Activated CD8-positive, alpha-beta T cell treated with anti-CD3 and anti-CD28 coated beads for 36 hours (primary cell): ENCODE results near the gene GPC5. TPM values are rescaled to one million over a fixed set of nuclear protein-coding genes. Genes with fewer than 3 reads are reported as not detected.

Experiments used
- ATAC-seq: fragments of 200-7000 bp; cut with Tn5 transposase; one replicate; pipeline ENCODE4 v1.10.0; 2021; ENCODE audit warnings: mild to moderate bottlenecking, moderate library complexity
- CTCF ChIA-PET: fragments of 350-600 bp; sonication (Branson Sonifier 250); formaldehyde crosslinking; loops from one replicate; lab custom pipeline; 2021; ENCODE audit warnings: antibody characterized with exemption; lab: Charles Lee
- POLR2A ChIA-PET: fragments of 350-600 bp; sonication (Branson Sonifier 250); formaldehyde crosslinking; loops from one replicate; lab custom pipeline; 2021; ENCODE audit warnings: antibody characterized with exemption; lab: Charles Lee
- DNase-seq: peaks from one replicate; pipeline ENCODE4 v3.0.0-alpha.2; 2020
- H3K27ac Mint-ChIP-seq: one replicate; pipeline ENCODE4 v1.8.0; 2021; ENCODE audit warnings: mild to moderate bottlenecking, mixed read lengths
- H3K27me3 Mint-ChIP-seq: one replicate; pipeline ENCODE4 v1.8.0; 2021; ENCODE audit warnings: mixed read lengths
- H3K36me3 Mint-ChIP-seq: one replicate; pipeline ENCODE4 v1.8.0; 2021; ENCODE audit warnings: low read depth, mixed read lengths
- H3K4me1 Mint-ChIP-seq: one replicate; pipeline ENCODE4 v1.8.0; 2021; ENCODE audit warnings: low read depth, mixed read lengths
- H3K4me3 Mint-ChIP-seq: one replicate; pipeline ENCODE4 v1.8.0; 2021; ENCODE audit warnings: mild to moderate bottlenecking, moderate library complexity, mixed read lengths
- H3K9me3 Mint-ChIP-seq: one replicate; pipeline ENCODE4 v1.8.0; 2021; ENCODE audit warnings: mixed read lengths
- intact Hi-C: fragments of 100-400 bp; cut with micrococcal nuclease; formaldehyde crosslinking; loops from one replicate; pipeline ENCODE4 v1.10.0; 2022
- total RNA-seq, 2 experiments: library from RNA; stranded (reverse); gene quantifications; one replicate each; pipeline ENCODE4 v1.2.3, GENCODE V29; 2021
- TF ChIP-seq, protein P1 (sequence below): fragments of 200-600 bp; IDR thresholded peaks from one replicate; pipeline ENCODE4 v1.8.0; 2022; ENCODE audit warnings: antibody characterized with exemption, mild to moderate bottlenecking

Gene GPC5
- total RNA-seq, 2 experiments from 2014 or later: 0.13 to 0.14 TPM

DNA sequence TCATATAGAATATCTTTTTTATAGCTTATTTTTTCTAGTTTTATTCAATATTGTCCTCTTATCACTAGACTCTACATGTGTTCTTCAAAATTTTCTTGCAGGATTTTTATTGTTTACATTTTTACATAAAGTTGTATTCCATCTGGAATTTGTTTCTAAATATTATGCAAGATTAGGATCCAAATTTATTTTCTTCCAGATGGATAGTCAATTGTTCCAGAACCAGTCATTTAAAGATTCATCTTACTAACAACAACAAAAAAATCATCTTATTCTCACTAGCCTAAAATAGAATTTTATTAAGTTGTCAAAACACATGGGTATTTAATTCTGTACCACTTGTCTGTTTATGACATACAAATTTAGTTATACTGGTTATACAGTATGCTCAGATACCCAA is 1437.8 kb downstream of the GPC5 start:
- TF ChIP-seq, protein P1, sequence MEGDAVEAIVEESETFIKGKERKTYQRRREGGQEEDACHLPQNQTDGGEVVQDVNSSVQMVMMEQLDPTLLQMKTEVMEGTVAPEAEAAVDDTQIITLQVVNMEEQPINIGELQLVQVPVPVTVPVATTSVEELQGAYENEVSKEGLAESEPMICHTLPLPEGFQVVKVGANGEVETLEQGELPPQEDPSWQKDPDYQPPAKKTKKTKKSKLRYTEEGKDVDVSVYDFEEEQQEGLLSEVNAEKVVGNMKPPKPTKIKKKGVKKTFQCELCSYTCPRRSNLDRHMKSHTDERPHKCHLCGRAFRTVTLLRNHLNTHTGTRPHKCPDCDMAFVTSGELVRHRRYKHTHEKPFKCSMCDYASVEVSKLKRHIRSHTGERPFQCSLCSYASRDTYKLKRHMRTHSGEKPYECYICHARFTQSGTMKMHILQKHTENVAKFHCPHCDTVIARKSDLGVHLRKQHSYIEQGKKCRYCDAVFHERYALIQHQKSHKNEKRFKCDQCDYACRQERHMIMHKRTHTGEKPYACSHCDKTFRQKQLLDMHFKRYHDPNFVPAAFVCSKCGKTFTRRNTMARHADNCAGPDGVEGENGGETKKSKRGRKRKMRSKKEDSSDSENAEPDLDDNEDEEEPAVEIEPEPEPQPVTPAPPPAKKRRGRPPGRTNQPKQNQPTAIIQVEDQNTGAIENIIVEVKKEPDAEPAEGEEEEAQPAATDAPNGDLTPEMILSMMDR: no peak
- ATAC-seq (no peak), DNase-seq (no peak)
- ChIA-PET POLR2A (no interaction called here), CTCF (no interaction called here)
- intact Hi-C loops: no loop called here
- Mint-ChIP-seq H3K27ac (no peak overlapping the region), H3K27me3 (no peaks in the 10 kb centered on the region), H3K36me3 (no peaks in the 10 kb centered on the region), H3K4me3 (no peak overlapping the region), H3K4me1 (no peaks in the 10 kb centered on the region), H3K9me3 (peaks cover 5% of the 10 kb centered on the region)

DNA sequence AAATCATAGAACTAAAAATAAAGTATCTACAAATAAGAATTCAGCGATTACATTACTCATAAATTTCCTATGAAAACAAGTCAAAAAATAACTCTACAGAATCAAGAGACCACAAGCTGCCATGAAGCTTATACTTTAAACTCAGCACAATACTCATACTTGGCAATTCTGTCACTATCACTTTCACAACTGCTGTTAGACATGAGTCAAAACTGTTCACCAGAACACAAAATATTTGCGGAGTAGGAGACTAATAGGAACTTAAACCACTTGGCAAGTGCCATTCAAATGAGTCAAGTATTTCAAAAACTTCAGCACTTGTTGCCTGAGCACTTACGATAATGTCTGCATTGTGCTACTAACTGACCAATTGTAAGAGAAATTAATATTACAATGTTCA is 1440.4 kb downstream of the GPC5 start:
- H3K27me3 Mint-ChIP-seq: no peaks in the 10 kb centered on the region
- ATAC-seq (no peak), DNase-seq (no peak)
- ChIA-PET CTCF (no interaction called here), POLR2A (no interaction called here)
- peaks cover 3% of the 10 kb centered on the region for H3K9me3 Mint-ChIP-seq
- no peak overlapping the region for H3K4me3 Mint-ChIP-seq
- intact Hi-C loops: no loop called here
- no peak overlapping the region for H3K27ac Mint-ChIP-seq
- no peaks in the 10 kb centered on the region for H3K4me1 Mint-ChIP-seq
- no peaks in the 10 kb centered on the region for H3K36me3 Mint-ChIP-seq
- TF ChIP-seq, protein P1: no peak

DNA sequence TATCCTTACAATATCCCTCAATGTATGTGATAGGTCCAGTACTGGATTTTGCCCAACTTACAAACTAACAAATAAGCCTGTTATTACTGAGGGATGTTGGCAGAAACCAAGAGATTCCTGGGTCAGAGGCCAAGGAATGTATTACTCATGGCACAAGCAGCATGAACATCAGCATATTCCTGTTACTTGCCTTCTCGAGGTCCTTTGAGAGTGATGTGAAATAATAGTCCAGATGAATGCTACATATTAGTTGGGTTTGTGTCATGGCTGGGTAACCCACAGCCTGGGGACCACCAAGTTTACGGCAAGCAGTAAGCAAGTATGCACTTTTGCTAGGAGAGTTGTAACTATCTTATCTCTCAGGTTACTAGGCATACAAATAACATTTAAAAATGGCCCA is 1443.7 kb downstream of the GPC5 start:
- Mint-ChIP-seq H3K36me3 (no peaks in the 10 kb centered on the region), H3K9me3 (peaks cover under 1% of the 10 kb centered on the region), H3K4me3 (no peak overlapping the region), H3K4me1 (no peaks in the 10 kb centered on the region), H3K27me3 (no peaks in the 10 kb centered on the region), H3K27ac (no peak overlapping the region)
- no peak for DNase-seq
- no peak for ATAC-seq
- intact Hi-C loops: no loop called here
- POLR2A ChIA-PET: no interaction called here
- CTCF ChIA-PET: no interaction called here
- TF ChIP-seq, protein P1: no peak

DNA sequence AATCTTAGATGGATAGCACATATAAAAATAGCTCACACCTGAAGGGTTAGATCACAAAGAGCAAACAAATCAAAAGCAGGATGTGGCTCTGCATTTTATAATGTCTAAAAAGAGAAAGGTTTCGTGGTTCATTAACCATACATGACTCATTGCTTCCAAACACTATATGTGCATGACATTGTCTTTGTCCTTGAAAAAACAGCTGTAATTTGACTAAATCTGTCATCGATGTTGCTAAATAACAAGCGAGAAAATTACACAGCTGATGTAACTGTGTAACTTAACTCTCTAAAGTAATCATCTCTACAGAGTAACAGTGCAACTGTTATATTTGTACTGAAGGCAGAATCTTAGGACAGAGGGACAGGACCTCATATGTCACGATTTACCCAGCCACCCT is 1445.1 kb downstream of the GPC5 start:
- Mint-ChIP-seq H3K9me3 (no peaks in the 10 kb centered on the region), H3K27ac (no peak overlapping the region), H3K36me3 (no peaks in the 10 kb centered on the region), H3K4me3 (no peak overlapping the region), H3K4me1 (no peaks in the 10 kb centered on the region), H3K27me3 (no peaks in the 10 kb centered on the region)
- TF ChIP-seq, protein P1: no peak
- intact Hi-C loops: no loop called here
- ChIA-PET POLR2A (no interaction called here), CTCF (no interaction called here)
- ATAC-seq: no peak
- no peak for DNase-seq

DNA sequence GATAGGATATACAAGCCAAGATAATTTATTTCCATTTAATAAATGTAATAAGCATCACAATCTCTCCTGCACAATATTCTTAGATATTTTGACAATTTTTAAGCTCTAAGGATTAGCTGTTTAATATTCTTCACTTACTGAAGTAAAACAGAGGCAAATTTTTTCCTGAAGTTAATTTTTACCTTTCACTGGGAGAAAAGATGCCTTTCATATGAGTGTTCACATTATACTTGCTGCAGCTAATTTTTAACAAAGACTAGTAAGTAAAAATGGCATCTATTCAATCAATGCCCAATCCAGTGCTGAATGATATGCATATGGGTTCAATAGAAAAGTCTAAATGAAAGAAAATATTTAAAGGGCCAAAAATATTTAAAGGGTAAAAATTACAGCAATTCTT is 1451.0 kb downstream of the GPC5 start:
- H3K4me1 Mint-ChIP-seq: no peaks in the 10 kb centered on the region
- peaks cover 2% of the 10 kb centered on the region for H3K9me3 Mint-ChIP-seq
- TF ChIP-seq, protein P1: no peak
- no peaks in the 10 kb centered on the region for H3K36me3 Mint-ChIP-seq
- ChIA-PET CTCF (no interaction called here), POLR2A (no interaction called here)
- DNase-seq: no peak
- H3K4me3 Mint-ChIP-seq: no peak overlapping the region
- intact Hi-C loops: no loop called here
- no peak for ATAC-seq
- H3K27ac Mint-ChIP-seq: no peak overlapping the region
- no peaks in the 10 kb centered on the region for H3K27me3 Mint-ChIP-seq
